ENCODE data around the gene HPS3. TPM values are rescaled to one million over a fixed set of nuclear protein-coding genes. Genes with fewer than 3 reads are reported as not detected.
"Not testable (repeated sequence)": the region's sequence is repeated elsewhere in the genome, so short reads cannot be mapped to it uniquely, and the experiment has no call there.

Gene HPS3, protein sequence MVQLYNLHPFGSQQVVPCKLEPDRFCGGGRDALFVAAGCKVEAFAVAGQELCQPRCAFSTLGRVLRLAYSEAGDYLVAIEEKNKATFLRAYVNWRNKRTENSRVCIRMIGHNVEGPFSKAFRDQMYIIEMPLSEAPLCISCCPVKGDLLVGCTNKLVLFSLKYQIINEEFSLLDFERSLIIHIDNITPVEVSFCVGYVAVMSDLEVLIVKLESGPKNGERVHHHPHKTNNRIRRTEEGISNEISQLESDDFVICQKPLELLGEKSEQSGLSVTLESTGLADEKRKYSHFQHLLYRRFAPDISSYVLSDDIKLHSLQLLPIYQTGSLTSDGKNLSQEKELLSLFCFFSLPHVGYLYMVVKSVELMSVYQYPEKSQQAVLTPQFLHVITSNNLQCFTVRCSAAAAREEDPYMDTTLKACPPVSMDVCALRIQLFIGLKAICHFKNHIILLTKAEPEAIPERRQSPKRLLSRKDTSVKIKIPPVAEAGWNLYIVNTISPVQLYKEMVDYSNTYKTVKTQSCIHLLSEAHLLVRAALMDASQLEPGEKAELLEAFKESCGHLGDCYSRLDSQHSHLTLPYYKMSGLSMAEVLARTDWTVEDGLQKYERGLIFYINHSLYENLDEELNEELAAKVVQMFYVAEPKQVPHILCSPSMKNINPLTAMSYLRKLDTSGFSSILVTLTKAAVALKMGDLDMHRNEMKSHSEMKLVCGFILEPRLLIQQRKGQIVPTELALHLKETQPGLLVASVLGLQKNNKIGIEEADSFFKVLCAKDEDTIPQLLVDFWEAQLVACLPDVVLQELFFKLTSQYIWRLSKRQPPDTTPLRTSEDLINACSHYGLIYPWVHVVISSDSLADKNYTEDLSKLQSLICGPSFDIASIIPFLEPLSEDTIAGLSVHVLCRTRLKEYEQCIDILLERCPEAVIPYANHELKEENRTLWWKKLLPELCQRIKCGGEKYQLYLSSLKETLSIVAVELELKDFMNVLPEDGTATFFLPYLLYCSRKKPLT
- total RNA-seq (2014; rRNA removed; shearing (Covaris generic)): 12.0 and 14.2 TPM in 2 replicates

DNA sequence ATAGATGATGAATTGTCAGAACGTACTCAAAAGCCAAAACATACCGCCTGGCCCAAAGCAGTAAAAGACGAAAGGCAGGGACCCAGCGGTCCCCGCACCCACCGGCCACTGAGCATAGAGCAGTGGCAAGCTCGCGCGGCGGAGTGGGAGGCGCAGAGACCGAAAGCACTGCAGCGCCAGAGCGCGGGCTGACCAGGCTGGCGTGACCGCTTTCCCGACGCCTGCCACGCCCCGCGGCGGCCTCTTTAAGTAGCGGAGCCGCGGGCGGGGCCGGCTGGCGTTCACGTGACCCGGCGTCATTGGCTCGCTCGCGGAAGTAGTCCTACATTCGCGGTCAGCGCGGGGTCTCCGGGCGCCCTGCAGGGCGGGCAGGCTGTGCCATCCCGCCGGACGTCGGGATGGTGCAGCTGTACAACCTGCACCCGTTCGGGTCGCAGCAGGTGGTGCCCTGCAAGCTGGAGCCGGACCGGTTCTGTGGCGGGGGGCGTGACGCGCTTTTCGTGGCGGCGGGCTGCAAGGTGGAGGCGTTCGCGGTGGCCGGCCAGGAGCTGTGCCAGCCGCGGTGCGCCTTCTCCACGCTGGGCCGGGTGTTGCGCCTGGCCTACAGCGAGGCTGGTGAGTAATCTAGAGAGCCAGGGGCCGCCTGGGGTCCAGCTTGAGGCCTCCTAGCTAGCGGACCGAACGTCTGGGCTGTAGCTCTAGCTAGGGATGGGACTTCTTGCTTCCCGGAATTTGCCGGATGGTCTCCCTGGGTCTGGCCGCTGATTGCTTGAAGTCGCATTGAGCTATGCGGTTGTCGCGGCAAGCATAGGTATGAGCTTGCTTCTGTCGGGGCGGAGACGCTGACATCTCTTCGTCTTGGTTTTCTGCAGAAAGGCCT is at the start of gene HPS3:
HPS3 (plus strand) TSS at position 313 of the 880 bp plus-strand sequence; CDS start at position 399, 86 bp downstream.
- peak within 1 kb of the TSS; percentile 80 for H3K4me3 ChIP-seq
- no peaks in the 10 kb centered on the region for H3K9me3 ChIP-seq (replicated peaks)
- no peaks in the 10 kb centered on the region for H3K27me3 ChIP-seq
- peak within 1 kb of the TSS; percentile 36 for H3K27ac ChIP-seq
- DNase-seq: peak; percentile 85 to 90
- no peaks in the 10 kb centered on the region for H3K36me3 ChIP-seq
- 0 out of 2 replicates have a peak, but pooled peaks cover 4% of the 10 kb centered on the region for H3K4me1 ChIP-seq

DNA sequence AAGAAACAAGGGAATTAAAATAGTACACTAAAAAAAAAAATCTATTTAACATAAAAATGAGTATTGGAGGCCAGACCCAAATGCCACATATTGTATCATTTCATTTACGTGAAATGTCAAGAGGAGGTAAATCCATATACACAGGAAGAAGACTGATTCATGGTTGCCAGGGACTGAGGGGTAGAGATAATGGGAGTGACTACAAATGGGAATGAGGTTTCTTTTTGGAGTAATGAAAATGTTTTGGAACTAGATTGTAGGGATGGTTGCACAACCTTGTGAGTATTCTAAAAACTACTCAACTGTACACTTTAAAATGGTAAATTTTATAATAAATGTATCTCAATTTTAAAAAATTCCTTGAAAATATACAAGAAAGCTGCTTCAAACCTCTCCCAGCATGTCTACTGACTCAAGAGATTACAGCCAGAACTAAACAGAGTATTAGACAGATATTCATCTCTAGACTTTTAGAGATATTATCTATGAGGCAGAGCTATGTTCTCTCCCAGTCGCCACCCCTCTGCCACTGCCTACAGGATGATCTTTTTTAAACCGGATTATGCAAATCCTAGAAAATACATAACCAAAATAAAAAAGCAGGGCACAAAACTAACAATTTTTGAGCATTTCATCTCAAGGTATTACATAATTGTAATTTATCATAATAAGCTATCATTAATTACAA is 49.3 kb upstream of the HPS3 start:
- H3K9me3 ChIP-seq (replicated peaks): no peaks in the 10 kb centered on the region
- H3K36me3 ChIP-seq: peaks cover 33% of the 10 kb centered on the region
- no peak overlapping the region for H3K4me3 ChIP-seq
- no peaks in the 10 kb centered on the region for H3K27me3 ChIP-seq
- H3K27ac ChIP-seq: no peak overlapping the region
- no peak for DNase-seq
- 0 out of 2 replicates have a peak, but pooled peaks cover 5% of the 10 kb centered on the region for H3K4me1 ChIP-seq

DNA sequence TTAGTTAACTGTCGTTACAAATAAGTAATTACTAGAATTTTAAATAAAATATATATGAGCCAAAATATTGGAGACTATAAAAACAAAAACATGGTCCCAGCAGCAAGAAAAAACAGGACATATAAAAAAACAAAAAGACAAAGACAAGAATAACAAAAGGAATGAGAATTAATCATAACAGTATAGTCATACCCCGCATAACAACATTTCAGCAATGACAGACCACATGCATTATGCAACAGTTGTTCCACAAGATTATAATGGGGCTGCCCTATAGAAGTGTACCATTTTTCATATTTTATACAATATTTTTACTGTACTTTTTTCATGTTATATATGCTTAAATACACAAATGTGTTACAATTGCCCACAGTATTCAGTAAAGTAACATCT is 48.7 kb upstream of the HPS3 start:
- peaks cover 30% of the 10 kb centered on the region for H3K36me3 ChIP-seq
- H3K27ac ChIP-seq: no peak overlapping the region
- no peaks in the 10 kb centered on the region for H3K9me3 ChIP-seq (replicated peaks)
- H3K4me3 ChIP-seq: no peak overlapping the region
- DNase-seq: no peak
- no peaks in the 10 kb centered on the region for H3K27me3 ChIP-seq
- 0 out of 2 replicates have a peak, but pooled peaks cover 5% of the 10 kb centered on the region for H3K4me1 ChIP-seq

DNA sequence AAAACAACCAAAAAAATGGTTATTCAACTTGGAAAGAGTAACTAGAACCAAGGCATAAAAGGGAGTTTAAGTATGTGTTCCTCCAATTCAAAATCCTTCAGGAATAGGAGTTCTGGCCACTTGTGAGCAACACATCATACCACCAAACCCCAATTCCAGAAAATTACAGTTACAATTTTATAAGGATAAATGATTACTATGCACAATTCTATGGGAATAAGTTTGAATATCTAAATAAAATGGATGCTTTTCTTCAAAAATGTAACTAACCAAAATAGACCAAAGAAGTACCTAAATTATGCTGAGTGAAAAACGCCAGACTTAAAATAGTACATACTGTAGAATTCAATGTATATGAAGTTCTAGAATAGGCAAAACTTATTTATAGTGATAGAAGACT is 47.7 kb upstream of the HPS3 start:
- DNase-seq: no peak
- Histone ChIP-seq H3K4me3 (no peak overlapping the region), H3K27ac (no peak overlapping the region)

DNA sequence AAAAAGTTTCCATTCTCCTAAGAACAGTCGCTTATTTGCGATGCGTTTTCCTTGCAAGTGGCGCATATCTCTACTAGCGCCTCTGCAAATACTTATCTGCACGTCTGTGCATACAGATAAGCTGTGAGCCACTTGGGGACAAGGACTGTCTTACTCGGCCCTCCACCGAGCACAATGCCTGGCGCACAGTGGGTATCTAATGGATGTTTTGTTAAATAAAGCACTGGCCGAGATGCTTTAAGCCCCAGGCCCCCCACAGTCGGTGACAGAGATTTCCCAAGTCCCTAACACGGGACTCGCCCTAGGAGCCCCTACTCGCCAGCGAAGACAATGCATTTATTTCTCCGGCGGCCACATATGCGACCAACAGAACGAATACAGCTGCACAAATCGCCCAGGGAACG is 43.6 kb upstream of the HPS3 start:
- Histone ChIP-seq H3K4me3 (peak overlapping the region; percentile 71), H3K27ac (peak overlapping the region; percentile 58), H3K9me3 (replicated peaks) (no peaks in the 10 kb centered on the region), H3K27me3 (no peaks in the 10 kb centered on the region), H3K4me1 (0 out of 2 replicates have a peak, but pooled peaks cover 5% of the 10 kb centered on the region), H3K36me3 (peaks cover 12% of the 10 kb centered on the region)
- peak in 1 of 2 experiments; percentile 13 for DNase-seq

More for the DNA sequence above, 47.7 kb upstream of the HPS3 start:
- Histone ChIP-seq H3K9me3 (replicated peaks) (no peaks in the 10 kb centered on the region), H3K4me1 (0 out of 2 replicates have a peak, but pooled peaks cover 5% of the 10 kb centered on the region), H3K36me3 (peaks cover 27% of the 10 kb centered on the region), H3K27me3 (no peaks in the 10 kb centered on the region)

DNA sequence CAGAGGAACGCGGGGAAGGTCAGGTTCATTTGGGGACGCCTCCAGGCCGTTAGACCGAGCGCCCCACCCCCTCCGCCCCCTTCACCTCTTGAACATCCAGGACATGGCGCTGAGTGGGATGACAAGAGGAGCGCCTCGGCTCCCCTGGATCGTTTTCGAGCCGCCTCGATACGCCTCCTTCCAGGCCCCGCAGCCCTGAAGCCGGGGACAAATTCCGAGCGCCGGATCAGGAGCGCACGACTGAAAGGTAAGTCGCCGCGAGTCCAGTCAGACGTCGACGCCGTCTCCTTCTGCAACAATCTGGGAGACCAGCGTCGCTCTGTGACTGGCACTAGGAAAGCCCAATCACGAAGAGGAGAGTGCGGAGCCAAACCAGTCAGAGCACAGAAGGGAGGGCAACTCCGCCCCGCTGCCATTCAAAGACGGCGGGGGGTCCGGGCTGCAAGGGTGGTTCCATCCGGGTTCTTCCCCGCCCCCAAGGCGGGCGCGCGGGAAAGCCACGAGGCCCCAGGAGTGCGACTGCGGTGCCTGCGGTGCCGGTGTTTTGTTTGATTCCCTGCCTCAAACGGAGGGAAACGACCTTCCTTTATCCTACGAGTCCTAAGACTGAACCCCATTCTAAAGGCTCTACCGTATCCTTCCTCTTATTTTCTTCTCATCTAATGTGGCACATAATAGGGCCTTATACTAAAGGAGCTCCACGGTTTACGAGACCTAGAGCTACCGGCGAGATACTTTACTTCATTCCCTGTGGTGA is 43.0 kb upstream of the HPS3 start, which contains the start of gene HLTF:
HLTF (minus strand) TSS at position 302 of the 757 bp plus-strand sequence; CDS start at position 105, 197 bp downstream.
- Histone ChIP-seq H3K4me3 (peak within 1 kb of the TSS; percentile 71), H3K27ac (peak within 1 kb of the TSS; percentile 58), H3K9me3 (replicated peaks) (no peaks in the 10 kb centered on the region), H3K36me3 (peaks cover 8% of the 10 kb centered on the region), H3K4me1 (0 out of 2 replicates have a peak, but pooled peaks cover 5% of the 10 kb centered on the region), H3K27me3 (no peaks in the 10 kb centered on the region)
- peak; percentile 97 to 98 for DNase-seq

DNA sequence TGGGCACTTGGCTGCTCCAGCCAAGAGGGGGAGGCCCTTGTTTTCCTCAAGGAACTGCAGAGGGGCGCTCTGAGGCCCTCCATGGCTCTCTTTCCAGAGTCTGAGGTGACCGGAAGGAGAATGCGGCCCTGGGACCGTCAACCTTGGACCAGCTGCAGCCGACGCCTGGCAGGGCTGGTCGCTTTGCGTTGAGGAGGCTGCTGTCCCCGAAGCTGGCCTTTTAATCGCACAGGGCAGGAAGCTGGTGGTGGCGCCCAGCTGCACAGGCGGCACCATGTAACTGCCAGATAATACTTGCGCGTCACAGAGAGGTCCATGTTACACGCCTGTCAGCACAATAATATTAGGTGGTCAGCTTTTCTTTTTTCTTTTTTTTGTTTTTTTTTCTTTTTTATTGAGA is 42.2 kb upstream of the HPS3 start:
- no peaks in the 10 kb centered on the region for H3K27me3 ChIP-seq
- peaks cover 3% of the 10 kb centered on the region; the same call in 1 of the 2 replicates for H3K36me3 ChIP-seq
- H3K4me3 ChIP-seq: no peak overlapping the region
- 0 out of 2 replicates have a peak, but pooled peaks cover 5% of the 10 kb centered on the region for H3K4me1 ChIP-seq
- DNase-seq: no peak
- no peaks in the 10 kb centered on the region for H3K9me3 ChIP-seq (replicated peaks)
- H3K27ac ChIP-seq: no peak overlapping the region

DNA sequence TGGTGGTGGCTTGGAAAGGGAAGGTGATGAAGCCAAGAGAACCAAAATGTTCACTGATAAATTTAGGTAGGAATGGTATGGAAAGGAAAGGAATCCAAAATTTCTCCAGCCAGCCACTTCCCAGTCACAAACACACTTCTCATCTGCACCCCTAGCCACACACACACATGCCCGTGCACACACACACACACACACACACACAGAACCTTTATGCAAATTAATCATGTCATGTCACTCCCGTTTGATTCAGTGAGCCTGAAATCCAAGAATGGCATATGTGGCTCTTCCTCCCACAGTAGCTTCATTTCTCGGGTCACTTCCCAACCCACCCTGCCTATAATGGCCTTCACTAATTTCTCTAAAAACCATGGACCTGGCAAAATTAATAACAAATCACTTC is 40.0 kb upstream of the HPS3 start:
- Histone ChIP-seq H3K27me3 (no peaks in the 10 kb centered on the region), H3K4me3 (no peak overlapping the region), H3K36me3 (no peaks in the 10 kb centered on the region; the same call in 1 of the 2 replicates), H3K9me3 (replicated peaks) (no peaks in the 10 kb centered on the region), H3K4me1 (0 out of 2 replicates have a peak, but pooled peaks cover 5% of the 10 kb centered on the region), H3K27ac (no peak overlapping the region)
- DNase-seq: no peak

DNA sequence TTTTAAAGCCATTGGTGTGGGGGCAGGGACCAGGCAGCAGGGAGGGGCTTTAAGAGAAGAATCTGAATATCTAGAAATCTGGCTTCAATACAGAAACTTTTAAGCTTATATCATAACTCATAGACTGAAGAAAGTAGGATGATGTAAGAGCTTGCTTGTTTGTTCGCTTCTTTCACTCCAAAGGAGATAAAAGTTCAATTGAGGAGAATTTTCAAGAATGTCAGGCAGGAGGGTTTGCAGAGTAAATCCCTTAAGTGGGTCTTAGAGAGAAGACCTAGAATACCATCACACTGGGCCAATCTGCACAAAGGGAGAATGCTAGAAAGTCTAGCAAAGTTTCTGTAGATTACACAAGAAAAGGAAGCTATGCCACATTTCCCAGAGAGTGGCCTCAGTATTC is 39.0 kb upstream of the HPS3 start:
- H3K36me3 ChIP-seq: no peaks in the 10 kb centered on the region
- no peak for DNase-seq
- no peak overlapping the region for H3K4me3 ChIP-seq
- H3K4me1 ChIP-seq: no peaks in the 10 kb centered on the region
- H3K9me3 ChIP-seq (replicated peaks): no peaks in the 10 kb centered on the region
- no peaks in the 10 kb centered on the region for H3K27me3 ChIP-seq
- H3K27ac ChIP-seq: no peak overlapping the region

DNA sequence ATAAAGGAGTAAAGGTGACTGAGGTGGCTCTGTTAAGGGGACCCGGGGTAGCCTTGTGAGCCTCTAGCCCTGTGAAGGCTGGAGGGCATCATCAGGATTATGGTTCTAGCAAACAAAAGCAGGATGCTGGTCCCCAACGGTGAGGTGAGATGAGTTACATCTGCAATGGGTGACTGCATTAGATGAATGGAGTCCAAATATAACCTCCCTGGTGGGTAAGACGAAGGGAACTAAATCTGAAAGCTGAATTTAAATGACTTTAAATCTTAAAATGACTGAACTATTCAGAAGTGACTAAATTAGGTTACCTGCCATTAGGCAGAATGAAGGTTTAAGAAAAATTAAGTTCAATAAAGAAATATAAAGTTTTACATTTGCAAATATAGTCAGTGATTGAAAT is 38.5 kb upstream of the HPS3 start:
- Histone ChIP-seq H3K4me1 (no peaks in the 10 kb centered on the region), H3K36me3 (no peaks in the 10 kb centered on the region), H3K27me3 (no peaks in the 10 kb centered on the region), H3K4me3 (no peak overlapping the region), H3K27ac (no peak overlapping the region), H3K9me3 (replicated peaks) (no peaks in the 10 kb centered on the region)
- no peak for DNase-seq

DNA sequence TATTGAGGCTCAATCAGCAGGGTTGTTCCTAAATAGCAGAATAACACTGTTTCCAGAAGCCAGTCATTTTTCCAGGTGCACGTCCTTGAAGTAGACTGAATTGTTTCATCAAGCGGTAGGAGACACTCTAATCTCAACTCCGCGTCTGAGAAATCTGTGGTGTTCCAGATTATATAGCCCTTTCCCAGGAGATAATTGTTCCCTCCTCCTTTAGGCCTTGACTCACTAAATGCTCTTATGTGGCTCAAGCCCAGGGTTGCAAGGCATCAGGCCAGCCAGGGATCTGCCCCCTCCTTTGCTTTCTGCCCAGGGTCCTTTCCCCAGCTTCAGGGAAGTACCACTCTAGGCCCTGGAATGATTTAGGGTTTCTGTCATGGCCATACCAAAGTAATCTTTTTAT is 37.5 kb upstream of the HPS3 start:
- H3K4me1 ChIP-seq: no peaks in the 10 kb centered on the region
- no peaks in the 10 kb centered on the region for H3K27me3 ChIP-seq
- H3K27ac ChIP-seq: no peak overlapping the region
- no peaks in the 10 kb centered on the region for H3K36me3 ChIP-seq
- H3K4me3 ChIP-seq: no peak overlapping the region
- no peak for DNase-seq
- no peaks in the 10 kb centered on the region for H3K9me3 ChIP-seq (replicated peaks)

DNA sequence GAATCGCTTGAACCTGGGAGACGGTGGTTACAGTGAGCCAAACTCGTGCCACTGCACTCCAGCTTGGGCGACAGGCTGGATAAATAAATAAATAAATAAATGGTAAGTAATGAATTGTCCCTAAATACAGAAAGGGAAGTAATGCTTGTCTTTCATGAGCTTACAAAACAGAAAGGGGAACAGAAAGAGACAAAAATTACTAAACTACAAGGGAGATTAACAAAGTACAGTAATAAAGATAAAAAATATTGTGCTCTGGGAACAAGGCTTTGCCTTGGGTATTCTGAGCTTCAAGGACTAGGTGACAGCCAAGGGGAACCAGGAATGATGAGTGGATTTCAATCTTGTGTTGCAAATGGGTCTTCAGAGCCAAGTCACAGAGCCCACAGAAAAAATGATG is 34.0 kb upstream of the HPS3 start:
- H3K9me3 ChIP-seq (replicated peaks): no peaks in the 10 kb centered on the region
- H3K27me3 ChIP-seq: no peaks in the 10 kb centered on the region
- H3K36me3 ChIP-seq: no peaks in the 10 kb centered on the region
- no peaks in the 10 kb centered on the region for H3K4me1 ChIP-seq
- H3K27ac ChIP-seq: no peak overlapping the region
- H3K4me3 ChIP-seq: no peak overlapping the region
- no peak for DNase-seq

DNA sequence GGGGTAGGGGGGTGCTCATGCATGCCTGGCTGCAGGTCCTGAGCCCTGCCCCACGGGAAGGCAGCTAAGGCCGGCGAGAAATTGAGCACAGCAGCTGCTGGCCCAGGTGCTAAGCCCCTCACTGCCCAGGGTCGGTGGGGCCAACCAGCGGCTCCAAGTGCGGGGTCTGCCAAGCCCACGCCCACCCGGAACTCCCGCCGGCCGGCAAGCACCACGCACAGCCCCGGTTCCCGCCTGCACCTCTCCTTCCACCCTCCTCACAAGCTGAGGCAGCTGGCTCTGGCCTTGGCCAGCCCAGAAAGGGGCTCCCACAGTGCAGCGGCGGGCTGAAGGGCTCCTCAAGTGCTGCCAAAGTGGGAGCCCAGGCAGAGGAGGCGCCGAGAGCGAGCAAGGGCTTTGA is 31.5 kb upstream of the HPS3 start:
- H3K27me3 ChIP-seq; H3K4me3 ChIP-seq; H3K9me3 ChIP-seq (replicated peaks); H3K4me1 ChIP-seq; H3K27ac ChIP-seq; DNase-seq; H3K36me3 ChIP-seq: not testable (repeated sequence)
